ENCODE measurements around the gene GSPT1. TPM values are rescaled to one million over a fixed set of nuclear protein-coding genes. Genes with fewer than 3 reads are reported as not detected.

Gene GSPT1
- total and polyA plus RNA-seq, 9 of the 15 experiments (the other 6 are each of a cell fraction or from before 2014, with no cell fraction given) = 63.8 to 269 (median 148) TPM

GRCh38 chr16:11852092-11852809 is 63.5 kb downstream of the GSPT1 start (continued):
- TF ChIP-seq CLOCK (CRISPR knock-in tag; IDR thresholded peaks at IDR 0.05; ENCODE audit: borderline replicate concordance) (no peak), ZNF311 (CRISPR knock-in tag; IDR thresholded peaks at IDR 0.05) (no peak), SMARCA5 (IDR thresholded peaks at IDR 0.05) (no peak), ZNF511 (CRISPR knock-in tag; IDR thresholded peaks at IDR 0.05) (no peak), LCOR (CRISPR knock-in tag; IDR thresholded peaks at IDR 0.05) (no peak), NFYB (IDR thresholded peaks at IDR 0.05; ENCODE audit: extremely low read depth, insufficient read length) (no peak), DNMT1 (IDR thresholded peaks at IDR 0.05) (no peak), RCOR1 (IDR thresholded peaks at IDR 0.05; ENCODE audit: borderline replicate concordance in 1 of 2, low read depth in 2 of 2, low read length in 2 of 2) (peak in 1 of 2 experiments; percentile 20; a peak in 1 of 4 replicates), NR0B1 (IDR thresholded peaks at IDR 0.05; ENCODE audit: partially characterized antibody) (no peak), ZNF395 (CRISPR knock-in tag; IDR thresholded peaks at IDR 0.05) (0 out of 2 replicates have a peak, but pooled peaks have one; percentile 37), PHF20 (IDR thresholded peaks at IDR 0.05; ENCODE audit: partially characterized antibody) (no peak), ZNF79 (CRISPR knock-in tag; IDR thresholded peaks at IDR 0.05; ENCODE audit: low read depth) (no peak), KDM1A (IDR thresholded peaks at IDR 0.05) (0 out of 4 replicates have a peak, but pooled peaks of 1 of the 2 experiments have one; percentile 24), SMARCA4 (IDR thresholded peaks at IDR 0.05) (0 out of 2 replicates have a peak, but pooled peaks have one; percentile 11), ZNF766 (CRISPR knock-in tag; conservative IDR thresholded peaks at IDR 0.05) (0 out of 2 replicates have a peak, but pooled peaks have one; percentile 2), TRIM28 (IDR thresholded peaks at IDR 0.05) (peak; percentile 52), ZNF174 (CRISPR knock-in tag; IDR thresholded peaks at IDR 0.05) (no peak), MYNN (IDR thresholded peaks at IDR 0.05) (no peak), MYNN (CRISPR knock-in tag; IDR thresholded peaks at IDR 0.05) (no peak), NCOA2 (IDR thresholded peaks at IDR 0.05; ENCODE audit: partially characterized antibody in 2 of 2) (no peak), HMG20B (CRISPR knock-in tag; IDR thresholded peaks at IDR 0.05) (no peak), ZC3H4 (CRISPR knock-in tag; IDR thresholded peaks at IDR 0.05; ENCODE audit: borderline replicate concordance) (no peak), CBX2 (IDR thresholded peaks at IDR 0.05; ENCODE audit: insufficient read depth, low read length, poor library complexity, severe bottlenecking) (no peak), TAF1 (IDR thresholded peaks at IDR 0.05; ENCODE audit: control insufficient read depth, extremely low read depth, insufficient read depth, low read length, severe bottlenecking) (no peak)

Data from K562 (cell line).